Activated T-cell treated with anti-CD3 and anti-CD28 coated beads, Interleukin-2, amount 50 U/mL, for 4 hours (primary cell): ENCODE measurements around the gene AK5. TPM values are rescaled to one million over a fixed set of nuclear protein-coding genes. Genes with fewer than 3 reads are reported as not detected.

ENCODE experiments used
- ATAC-seq, 2 donors: fragments of 200-7000 bp; cut with Tn5 transposase; one replicate each; pipeline ENCODE4 v1.10.0; 2021
- DNase-seq: peaks from one replicate; pipeline ENCODE4 v3.0.0-alpha.2; 2020
- H3K27me3 Mint-ChIP-seq: one replicate; pipeline ENCODE4 v1.8.0; 2021; ENCODE audit warnings: low read depth, mixed read lengths
- H3K36me3 Mint-ChIP-seq: one replicate; pipeline ENCODE4 v1.8.0; 2022; ENCODE audit warnings: mixed read lengths; ENCODE audit not compliant: insufficient read depth
- H3K4me1 Mint-ChIP-seq: one replicate; pipeline ENCODE4 v1.8.0; 2021; ENCODE audit warnings: low read depth, mixed read lengths
- H3K4me3 Mint-ChIP-seq: one replicate; pipeline ENCODE4 v1.8.0; 2021; ENCODE audit warnings: mild to moderate bottlenecking, moderate library complexity, mixed read lengths
- H3K9me3 Mint-ChIP-seq: one replicate; pipeline ENCODE4 v1.8.0; 2021; ENCODE audit warnings: mixed read lengths
- total RNA-seq, 3 donors: library from RNA; stranded (reverse); gene quantifications; one replicate each; pipeline ENCODE4 v1.2.1, GENCODE V29; 2021

Gene AK5
- total RNA-seq, 3 donors from 2014 or later, result 1.0 to 4.9 (median 3.0) TPM

DNA sequence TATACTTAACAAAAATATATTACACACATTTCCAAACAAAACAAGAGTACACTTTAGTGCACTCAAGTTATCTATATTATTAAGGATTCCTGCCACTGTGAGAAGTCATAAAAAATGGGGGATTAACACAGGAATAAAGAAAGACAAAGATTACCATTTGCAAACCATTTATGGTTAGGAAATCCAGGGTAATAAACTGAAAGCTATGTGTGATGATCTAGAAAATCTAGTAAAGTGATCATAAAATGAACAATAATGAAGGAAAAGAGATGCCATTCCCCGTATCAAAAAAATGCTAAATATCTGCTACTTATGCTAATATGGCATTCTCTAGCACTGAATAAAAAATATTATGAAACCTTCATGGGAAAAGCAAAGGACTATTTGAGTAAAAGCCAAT is 101.4 kb downstream of the AK5 start:
- H3K27me3 Mint-ChIP-seq, result no peaks in the 10 kb centered on the region

GRCh38 chr1:77385551-77385950 is 103.7 kb downstream of the AK5 start:
- Mint-ChIP-seq H3K4me3 (no peak overlapping the region), H3K9me3 (no peaks in the 10 kb centered on the region), H3K27me3 (no peaks in the 10 kb centered on the region), H3K36me3 (peaks cover 5% of the 10 kb centered on the region), H3K4me1 (peaks cover 20% of the 10 kb centered on the region)
- ATAC-seq, result no peak
- DNase-seq, result no peak

More for the DNA sequence above, 101.4 kb downstream of the AK5 start:
- Mint-ChIP-seq H3K4me1 (peaks cover 22% of the 10 kb centered on the region), H3K36me3 (peaks cover 3% of the 10 kb centered on the region), H3K9me3 (no peaks in the 10 kb centered on the region), H3K4me3 (no peak overlapping the region)
- DNase-seq (no peak), ATAC-seq (no peak)

- DNase-seq (no peak), ATAC-seq (no peak)
- no peaks in the 10 kb centered on the region for H3K9me3 Mint-ChIP-seq
- H3K4me3 Mint-ChIP-seq, result no peak overlapping the region
- H3K27me3 Mint-ChIP-seq, result no peaks in the 10 kb centered on the region
- H3K4me1 Mint-ChIP-seq, result peaks cover 20% of the 10 kb centered on the region
- H3K36me3 Mint-ChIP-seq, result peaks cover 4% of the 10 kb centered on the region
These were observed 104.5 kb downstream of the AK5 start for GRCh38 chr1:77386276-77386675.

DNA sequence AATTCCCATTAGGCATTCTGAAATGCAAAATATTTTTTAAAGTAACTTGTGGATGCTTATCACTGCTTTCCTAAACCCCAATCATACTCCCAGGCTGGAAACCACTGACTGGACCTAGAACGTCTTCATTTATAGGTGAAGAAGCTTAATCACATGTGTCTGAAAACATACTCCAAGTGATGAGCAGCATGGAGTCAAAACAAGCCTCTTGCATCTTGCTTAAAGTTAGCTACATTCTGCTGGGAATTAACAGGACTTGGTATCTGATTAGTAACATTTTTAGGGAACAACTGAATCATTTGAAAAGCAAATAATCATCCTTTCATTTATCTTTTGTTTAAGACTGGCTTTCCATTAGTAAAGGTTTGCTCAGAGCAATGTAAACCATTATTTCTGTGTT is 105.7 kb downstream of the AK5 start:
- DNase-seq (no peak), ATAC-seq (no peak)
- no peaks in the 10 kb centered on the region for H3K27me3 Mint-ChIP-seq
- peaks cover 20% of the 10 kb centered on the region for H3K4me1 Mint-ChIP-seq
- H3K36me3 Mint-ChIP-seq, result peaks cover 4% of the 10 kb centered on the region
- H3K9me3 Mint-ChIP-seq, result no peaks in the 10 kb centered on the region
- H3K4me3 Mint-ChIP-seq, result no peak overlapping the region

DNA sequence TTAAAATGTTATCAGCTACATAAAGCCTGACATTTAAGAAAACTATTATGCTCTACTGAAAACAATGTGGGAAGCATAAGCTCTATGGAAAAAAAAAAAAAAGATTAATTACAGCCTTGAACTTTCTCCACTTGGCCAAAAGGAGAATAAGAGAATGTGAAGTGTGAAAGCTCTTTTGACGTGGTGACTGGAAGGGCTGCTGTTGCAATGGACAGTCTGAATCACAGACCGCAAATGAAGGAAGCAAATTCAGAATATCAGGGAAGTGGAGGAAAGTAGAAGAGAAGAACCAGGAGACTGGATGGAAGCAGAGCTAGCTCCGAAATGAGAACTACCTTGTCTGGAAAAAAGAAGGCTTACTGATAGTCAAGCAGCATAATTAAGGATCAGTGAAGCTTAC is 106.8 kb downstream of the AK5 start:
- H3K9me3 Mint-ChIP-seq, result no peaks in the 10 kb centered on the region
- peaks cover 20% of the 10 kb centered on the region for H3K4me1 Mint-ChIP-seq
- H3K27me3 Mint-ChIP-seq, result no peaks in the 10 kb centered on the region
- DNase-seq (no peak), ATAC-seq (no peak)
- no peak overlapping the region for H3K4me3 Mint-ChIP-seq
- peaks cover 4% of the 10 kb centered on the region for H3K36me3 Mint-ChIP-seq

- Mint-ChIP-seq H3K4me3 (no peak overlapping the region), H3K27me3 (no peaks in the 10 kb centered on the region), H3K36me3 (peaks cover 4% of the 10 kb centered on the region), H3K9me3 (no peaks in the 10 kb centered on the region), H3K4me1 (peaks cover 10% of the 10 kb centered on the region)
- ATAC-seq, result no peak
- no peak for DNase-seq
These were observed 110.7 kb downstream of the AK5 start for GRCh38 chr1:77392486-77392885.

- Mint-ChIP-seq H3K4me3 (no peak overlapping the region), H3K36me3 (peaks cover 3% of the 10 kb centered on the region)
- no peak for ATAC-seq
These were observed 112.3 kb downstream of the AK5 start for GRCh38 chr1:77394166-77394565.

DNA sequence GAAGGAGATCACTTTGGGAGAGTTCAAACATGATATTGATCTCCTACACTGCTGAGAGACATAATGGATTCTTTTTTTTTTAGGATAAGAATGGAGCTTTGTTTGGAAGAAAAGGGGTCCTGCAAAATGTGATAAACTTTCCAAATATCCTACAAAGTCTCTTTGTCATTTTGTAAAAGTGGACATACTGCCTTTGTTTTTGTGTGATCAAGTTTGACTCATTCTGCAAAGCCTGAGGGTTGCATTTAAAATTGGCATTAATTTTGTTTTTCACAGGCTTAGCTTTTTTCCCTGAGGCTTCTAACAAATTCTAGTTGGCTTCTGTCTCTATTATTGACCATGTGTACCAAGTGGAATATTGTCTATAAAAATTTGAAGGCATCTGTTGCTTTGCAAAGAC is 113.2 kb downstream of the AK5 start:
- H3K4me1 Mint-ChIP-seq, result no peaks in the 10 kb centered on the region
- no peak overlapping the region for H3K4me3 Mint-ChIP-seq
- H3K9me3 Mint-ChIP-seq, result no peaks in the 10 kb centered on the region
- DNase-seq (no peak), ATAC-seq (no peak)
- no peaks in the 10 kb centered on the region for H3K27me3 Mint-ChIP-seq
- H3K36me3 Mint-ChIP-seq, result peaks cover 2% of the 10 kb centered on the region

More at GRCh38 chr1:77394166-77394565, 112.3 kb downstream of the AK5 start:
- Mint-ChIP-seq H3K9me3 (no peaks in the 10 kb centered on the region), H3K27me3 (no peaks in the 10 kb centered on the region), H3K4me1 (no peaks in the 10 kb centered on the region)
- DNase-seq, result no peak

GRCh38 chr1:77398152-77398551 is 116.3 kb downstream of the AK5 start:
- Mint-ChIP-seq H3K4me3 (no peak overlapping the region), H3K27me3 (no peaks in the 10 kb centered on the region), H3K36me3 (peaks cover 2% of the 10 kb centered on the region), H3K9me3 (no peaks in the 10 kb centered on the region), H3K4me1 (no peaks in the 10 kb centered on the region)
- no peak for ATAC-seq
- no peak for DNase-seq

GRCh38 chr1:77399250-77400086 is 117.6 kb downstream of the AK5 start:
- no peak for ATAC-seq
- no peak for DNase-seq
- no peaks in the 10 kb centered on the region for H3K27me3 Mint-ChIP-seq
- no peaks in the 10 kb centered on the region for H3K4me1 Mint-ChIP-seq
- H3K9me3 Mint-ChIP-seq, result no peaks in the 10 kb centered on the region
- peaks cover 2% of the 10 kb centered on the region for H3K36me3 Mint-ChIP-seq
- no peak overlapping the region for H3K4me3 Mint-ChIP-seq

DNA sequence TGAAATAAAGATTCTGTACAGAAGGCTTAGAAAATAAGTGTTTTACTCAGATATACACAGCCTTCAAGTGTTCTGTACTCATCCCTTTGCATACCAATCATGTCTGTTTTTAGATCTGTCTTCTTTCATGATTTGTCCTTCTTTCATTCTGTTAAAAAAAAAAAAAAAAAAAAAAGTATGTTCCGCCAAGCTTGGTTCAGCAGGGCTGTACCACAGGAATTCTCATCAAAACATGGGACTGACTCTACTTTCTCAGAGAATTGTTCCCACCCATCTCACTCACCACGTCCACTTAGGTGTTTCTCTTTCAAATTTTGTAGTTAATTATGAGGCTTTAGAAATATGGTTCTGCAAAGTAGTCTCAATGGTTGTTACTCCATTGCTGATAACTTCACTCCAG is 119.0 kb downstream of the AK5 start:
- Mint-ChIP-seq H3K4me3 (no peak overlapping the region), H3K4me1 (no peaks in the 10 kb centered on the region), H3K9me3 (no peaks in the 10 kb centered on the region), H3K36me3 (peaks cover 2% of the 10 kb centered on the region), H3K27me3 (peaks cover 3% of the 10 kb centered on the region)
- DNase-seq, result no peak
- ATAC-seq, result no peak

GRCh38 chr1:77401384-77401783 is 119.6 kb downstream of the AK5 start:
- Mint-ChIP-seq H3K36me3 (peaks cover 2% of the 10 kb centered on the region), H3K4me3 (no peak overlapping the region), H3K4me1 (peaks cover 4% of the 10 kb centered on the region), H3K27me3 (peaks cover 3% of the 10 kb centered on the region), H3K9me3 (no peaks in the 10 kb centered on the region)
- ATAC-seq (no peak), DNase-seq (no peak)

DNA sequence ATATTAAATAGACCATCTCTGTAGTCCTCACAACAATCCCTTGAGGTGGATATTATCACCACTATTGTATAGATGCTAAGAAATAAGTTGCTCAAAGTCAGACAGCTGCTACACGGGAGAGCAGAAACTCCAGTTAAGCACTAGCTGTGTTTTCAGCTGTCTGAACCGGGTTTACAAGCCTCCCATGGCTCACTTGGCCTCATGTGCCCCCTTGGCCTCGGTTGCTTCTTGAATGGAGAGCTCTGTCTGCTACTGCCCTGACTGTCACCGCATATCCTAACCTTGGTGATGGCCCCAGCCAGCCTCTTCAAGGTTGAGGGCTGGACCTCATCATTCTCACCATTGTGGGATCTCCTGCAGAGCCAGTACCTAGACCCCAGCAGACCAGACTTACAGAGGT is 123.4 kb downstream of the AK5 start:
- Mint-ChIP-seq H3K4me3 (no peak overlapping the region), H3K36me3 (no peaks in the 10 kb centered on the region), H3K4me1 (peaks cover 4% of the 10 kb centered on the region), H3K9me3 (no peaks in the 10 kb centered on the region), H3K27me3 (peaks cover 3% of the 10 kb centered on the region)
- ATAC-seq (no peak), DNase-seq (no peak)

DNA sequence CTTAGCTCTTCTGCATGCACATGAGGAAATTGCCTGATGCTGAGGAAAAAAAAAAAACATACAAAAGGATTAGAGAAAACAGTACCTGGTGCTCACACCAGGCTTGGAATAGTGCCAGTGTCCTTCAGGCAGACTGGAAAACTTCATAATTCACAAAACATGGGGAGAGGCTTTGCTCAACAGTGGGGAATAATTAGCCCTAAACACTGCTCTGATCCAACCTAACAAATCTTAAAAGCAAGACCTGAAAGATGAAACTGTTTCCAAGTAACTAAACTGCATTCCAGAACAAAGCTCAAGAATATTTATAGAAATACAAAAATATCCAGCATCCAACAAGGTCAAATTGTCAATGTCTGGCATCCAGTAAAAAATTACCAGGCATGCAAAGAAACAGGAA is 124.8 kb downstream of the AK5 start:
- ATAC-seq, result no peak
- H3K4me1 Mint-ChIP-seq, result peaks cover 4% of the 10 kb centered on the region
- H3K9me3 Mint-ChIP-seq, result no peaks in the 10 kb centered on the region
- DNase-seq, result no peak
- peaks cover 5% of the 10 kb centered on the region for H3K27me3 Mint-ChIP-seq
- H3K36me3 Mint-ChIP-seq, result peaks cover 3% of the 10 kb centered on the region
- H3K4me3 Mint-ChIP-seq, result no peak overlapping the region

GRCh38 chr1:77407738-77408375 is 126.0 kb downstream of the AK5 start:
- ATAC-seq (no peak), DNase-seq (no peak)
- Mint-ChIP-seq H3K4me3 (no peak overlapping the region), H3K9me3 (no peaks in the 10 kb centered on the region), H3K36me3 (peaks cover 11% of the 10 kb centered on the region), H3K4me1 (peaks cover 11% of the 10 kb centered on the region), H3K27me3 (peaks cover 10% of the 10 kb centered on the region)
